GM13977 (cell line): ENCODE results near the gene HCRTR2.

Experiments used
- DNase-seq: peaks from one replicate; pipeline ENCODE4 v3.0.0; 2012; ENCODE audit warnings: low spot score
- CTCF ChIP-seq: IDR thresholded peaks from 2 replicates; pipeline ENCODE4 v1.5.1; 2012; ENCODE audit warnings: mild to moderate bottlenecking, control low read depth; ENCODE audit not compliant: insufficient read depth; ENCODE audit errors: extremely low read depth, missing control alignments
- in situ Hi-C: fragments of 300-500 bp; cut with MboI; formaldehyde crosslinking; loops from one replicate; pipeline ENCODE4 v1.12.0; 2022; ENCODE audit warnings: low sequenced_read_pairs, low pct_unique_long_range_greater_than_20kb, mixed read lengths, inconsistent platforms; ENCODE audit not compliant: unreplicated experiment

HCRTR2 gene

DNA sequence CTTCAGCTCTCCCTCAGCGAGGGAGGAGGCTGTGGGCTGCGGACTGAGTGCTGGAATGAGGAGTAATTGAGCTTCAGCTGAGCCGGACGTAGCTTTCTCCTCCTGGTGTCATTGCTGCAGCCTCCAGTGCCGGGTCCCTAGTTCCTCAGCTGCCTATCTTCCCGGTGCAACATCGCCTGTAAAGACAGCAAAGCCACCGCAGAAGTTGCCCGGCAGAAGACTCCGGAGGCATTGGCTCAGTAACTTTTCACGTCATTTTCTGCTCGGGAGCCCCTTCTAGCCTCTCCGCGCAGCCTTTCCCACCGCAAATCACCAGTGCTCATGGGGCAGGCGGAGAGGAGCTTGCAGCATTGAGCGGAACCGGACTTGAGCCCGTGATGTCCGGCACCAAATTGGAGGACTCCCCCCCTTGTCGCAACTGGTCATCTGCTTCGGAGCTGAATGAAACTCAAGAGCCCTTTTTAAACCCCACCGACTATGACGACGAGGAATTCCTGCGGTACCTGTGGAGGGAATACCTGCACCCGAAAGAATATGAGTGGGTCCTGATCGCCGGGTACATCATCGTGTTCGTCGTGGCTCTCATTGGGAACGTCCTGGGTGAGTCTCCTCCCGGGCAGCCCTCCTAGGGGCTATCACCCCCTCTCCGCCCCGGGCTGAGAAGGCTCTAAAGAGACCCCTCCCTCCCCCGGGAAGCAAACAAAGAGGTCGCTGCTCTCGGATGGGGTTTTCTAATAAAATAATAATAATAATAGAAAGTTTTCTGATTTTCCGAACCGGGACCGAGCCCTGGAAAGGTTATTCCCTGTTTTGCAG is at the start of gene HCRTR2:
HCRTR2 (plus strand) TSS at position 305 of the 816 bp plus-strand sequence; CDS start at position 378, 73 bp downstream.
- no peak for DNase-seq
- no peak for TF ChIP-seq CTCF
- in situ Hi-C loops = no loop called here

DNA sequence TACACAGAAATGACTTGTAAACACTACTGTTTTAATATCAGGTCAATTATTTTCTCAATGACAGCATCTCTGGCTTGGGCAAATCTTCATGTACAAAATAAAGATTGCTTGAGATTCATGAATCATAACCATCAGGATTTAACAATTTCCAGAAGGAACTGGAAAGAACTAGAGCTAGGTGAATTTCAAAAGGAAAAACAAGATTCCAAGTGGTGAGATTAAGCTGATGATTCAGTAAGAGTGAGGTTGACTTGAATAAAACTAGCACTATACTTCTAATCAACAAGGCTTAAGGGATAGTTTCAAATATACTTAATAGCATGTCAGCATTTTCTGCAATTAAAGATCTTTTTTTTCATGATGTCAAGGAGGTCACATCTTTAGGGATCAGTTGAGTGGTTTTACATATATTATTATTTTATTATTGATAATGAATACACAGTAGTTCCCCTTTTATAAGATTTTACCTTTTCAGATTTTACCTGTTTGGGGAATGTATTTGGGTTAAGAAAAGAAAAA is 43.5 kb upstream of the HCRTR2 start:
- in situ Hi-C loops = no loop called here
- DNase-seq = no peak
- TF ChIP-seq CTCF = no peak

DNA sequence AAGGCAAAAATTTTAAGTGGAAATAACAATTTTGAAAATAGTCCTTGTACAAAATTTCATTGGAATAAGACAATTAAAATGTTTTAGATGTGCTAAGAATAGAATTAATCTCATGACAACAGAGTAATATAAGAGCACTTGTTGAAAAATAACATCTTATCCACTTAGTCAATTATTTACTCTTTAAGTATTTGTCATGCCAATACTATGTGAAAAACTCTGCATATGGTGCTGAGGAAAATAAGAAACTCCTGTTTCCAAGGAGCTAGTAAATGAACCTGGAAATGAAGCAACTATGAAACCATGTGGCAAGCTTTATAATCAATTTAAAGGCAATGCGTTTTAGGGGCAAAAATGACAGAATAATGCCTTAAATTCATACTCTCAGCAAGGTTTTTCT is 42.7 kb upstream of the HCRTR2 start:
- no peak for DNase-seq
- no peak for TF ChIP-seq CTCF
- in situ Hi-C loops = no loop called here

DNA sequence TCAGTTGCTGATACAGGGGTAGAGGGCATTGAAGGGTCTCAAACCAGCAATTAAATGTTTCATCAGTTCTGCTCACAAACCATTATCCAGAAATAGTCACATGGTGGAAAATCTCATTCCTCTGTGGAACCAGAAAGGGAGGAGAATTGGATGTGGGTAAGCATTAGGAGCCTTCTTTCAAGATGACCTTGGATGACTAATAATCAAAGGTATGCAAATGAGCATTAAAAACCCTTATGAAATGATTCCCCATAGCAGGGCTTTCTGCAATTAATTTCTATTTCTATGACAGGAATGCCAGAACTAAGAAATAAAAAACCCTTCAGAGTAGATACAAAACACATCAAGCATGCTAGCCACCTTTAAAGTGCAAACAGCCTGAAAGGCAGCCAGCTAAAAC is 37.4 kb upstream of the HCRTR2 start:
- no peak for DNase-seq

GRCh38 chr6:55137929-55138693 is 36.2 kb upstream of the HCRTR2 start:
- no peak for TF ChIP-seq CTCF
- no peak for DNase-seq
- in situ Hi-C loops = no loop called here

More for the DNA sequence above, 37.4 kb upstream of the HCRTR2 start:
- in situ Hi-C loops = no loop called here
- TF ChIP-seq CTCF = no peak

DNA sequence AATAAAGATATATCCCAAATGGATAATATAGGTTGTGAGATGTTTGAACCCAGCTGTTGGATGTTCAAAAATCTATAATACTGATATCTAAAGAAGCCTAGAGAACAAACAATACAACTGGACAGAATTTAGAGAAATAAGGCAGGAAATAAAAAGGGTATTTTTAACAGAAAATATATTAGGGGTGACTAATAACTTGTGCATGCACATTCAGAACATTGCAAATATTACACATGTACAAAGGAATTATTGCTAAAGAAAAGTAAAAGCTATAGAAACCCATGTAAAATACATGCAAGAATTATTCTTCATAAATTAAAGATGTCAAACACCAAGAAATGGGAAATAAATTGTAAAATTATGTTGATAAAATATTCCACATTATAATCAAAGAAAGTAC is 32.7 kb upstream of the HCRTR2 start:
- TF ChIP-seq CTCF = no peak
- no peak for DNase-seq
- in situ Hi-C loops = no loop called here
